CMK (cell line): ENCODE data around the gene FYTTD1.

Experiments
- DNase-seq: peaks from one replicate; pipeline ENCODE4 v3.0.0-alpha.2; 2010; ENCODE audit warnings: low read depth

Gene FYTTD1

DNA sequence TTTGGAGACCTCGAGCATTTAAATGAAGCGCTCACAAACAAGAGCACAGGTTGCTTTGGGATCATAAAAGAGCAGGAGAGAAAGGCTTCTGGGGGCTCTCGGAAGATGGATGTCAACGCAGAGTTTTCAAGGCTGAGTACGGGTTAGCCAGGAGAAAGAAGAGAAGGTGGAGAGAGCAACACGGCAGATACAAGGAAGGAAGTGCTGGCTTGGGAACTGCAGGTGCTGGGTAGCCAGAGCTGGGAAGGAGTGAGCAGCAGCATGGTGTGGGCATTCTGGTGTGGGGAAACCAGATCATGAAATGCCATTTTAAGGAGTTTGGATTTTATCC, 12.4 kb upstream of the FYTTD1 start:
- no peak for DNase-seq

DNA sequence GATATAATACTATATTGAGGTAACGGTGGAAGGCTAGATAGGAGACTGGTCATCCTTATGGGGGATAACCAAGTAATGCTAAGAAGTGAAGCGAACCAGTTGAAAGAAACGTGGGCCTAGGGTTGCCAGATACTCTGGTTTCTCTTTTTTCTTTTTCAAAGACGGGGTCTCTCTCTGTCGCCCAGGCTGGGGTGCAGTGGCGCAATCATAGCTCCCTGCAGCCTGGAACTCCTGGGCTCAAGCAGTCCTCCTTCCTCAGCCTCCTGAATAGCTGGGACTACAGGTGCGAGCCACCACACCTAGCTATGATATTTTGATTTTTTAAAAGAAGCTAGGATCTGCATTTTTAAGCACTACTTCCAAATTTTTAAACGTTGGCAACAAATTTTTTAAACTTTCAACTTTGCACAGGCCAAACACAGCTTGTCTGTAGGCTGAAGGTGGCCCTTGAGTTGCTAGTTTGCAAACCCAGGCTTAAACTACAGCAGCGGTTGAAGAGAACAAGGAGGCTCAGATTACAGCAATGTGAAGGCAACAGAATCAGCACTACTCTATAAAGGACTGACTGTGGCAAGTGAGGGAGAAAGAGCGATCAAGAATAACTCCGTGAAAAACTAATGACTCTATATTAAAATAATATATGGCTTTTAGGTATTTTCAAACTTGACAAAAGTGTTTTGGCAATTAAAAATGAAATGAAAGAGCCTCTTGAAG, 11.8 kb upstream of the FYTTD1 start:
- no peak for DNase-seq

DNA sequence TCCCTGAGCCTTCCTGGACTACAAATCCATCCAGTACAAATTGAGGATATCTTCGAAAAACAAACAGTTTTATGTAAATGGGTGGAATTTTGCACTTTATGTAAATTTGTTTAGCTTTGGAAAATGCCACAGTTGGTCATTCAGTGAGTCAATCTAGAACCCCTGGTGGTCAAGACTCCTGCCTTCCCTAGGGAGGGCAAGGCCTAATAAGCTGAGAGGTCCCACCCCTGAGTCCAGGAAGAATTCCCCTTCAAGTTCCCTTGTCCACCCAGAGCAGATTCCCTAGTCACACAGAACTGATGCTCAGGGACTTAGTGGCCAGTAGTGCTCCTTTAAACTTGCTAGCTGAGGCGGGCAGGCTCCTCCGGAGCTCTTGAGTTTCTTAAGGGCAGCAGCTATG, 6.9 kb upstream of the FYTTD1 start:
- no peak for DNase-seq

DNA sequence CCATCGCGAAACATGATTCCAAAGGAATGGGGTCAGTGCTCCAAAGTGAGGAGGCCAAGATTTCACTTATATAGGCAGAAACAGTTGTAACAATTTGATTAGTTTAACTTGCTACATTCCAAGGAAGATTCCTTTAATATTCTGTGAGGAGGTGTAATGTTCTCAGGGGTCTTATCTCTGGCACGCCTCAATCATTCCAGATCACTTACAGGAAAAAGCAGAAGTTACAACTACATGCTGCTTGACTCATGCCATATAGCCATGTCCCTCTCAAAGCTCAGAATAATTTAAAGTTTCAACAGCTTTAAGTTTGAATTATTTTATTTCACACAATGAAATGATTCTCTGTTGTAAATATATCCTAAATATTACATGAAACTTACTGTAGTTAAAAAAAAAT, 3.5 kb upstream of the FYTTD1 start:
- DNase-seq: no peak

DNA sequence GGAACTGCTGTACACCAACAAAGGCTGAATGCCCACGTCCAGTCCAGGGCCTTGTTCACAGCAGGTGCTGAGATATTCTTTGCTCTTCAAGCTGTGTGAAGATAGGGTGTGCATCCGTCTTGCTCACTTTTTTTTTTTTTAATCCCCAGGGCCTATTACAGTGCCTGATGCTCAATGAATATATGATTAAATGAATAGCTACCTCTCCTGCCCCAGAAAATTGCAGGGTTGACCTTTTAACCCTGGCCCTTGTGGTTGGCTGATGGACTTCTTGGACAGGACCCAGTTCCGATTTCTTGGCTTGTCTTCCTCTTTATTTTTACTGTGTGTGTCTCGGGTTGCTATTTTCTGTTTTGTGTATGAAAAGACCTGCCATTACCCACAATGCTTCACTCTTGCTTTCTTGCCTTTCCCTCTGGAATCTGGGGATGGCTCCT, 2.9 kb upstream of the FYTTD1 start:
- no peak for DNase-seq

DNA sequence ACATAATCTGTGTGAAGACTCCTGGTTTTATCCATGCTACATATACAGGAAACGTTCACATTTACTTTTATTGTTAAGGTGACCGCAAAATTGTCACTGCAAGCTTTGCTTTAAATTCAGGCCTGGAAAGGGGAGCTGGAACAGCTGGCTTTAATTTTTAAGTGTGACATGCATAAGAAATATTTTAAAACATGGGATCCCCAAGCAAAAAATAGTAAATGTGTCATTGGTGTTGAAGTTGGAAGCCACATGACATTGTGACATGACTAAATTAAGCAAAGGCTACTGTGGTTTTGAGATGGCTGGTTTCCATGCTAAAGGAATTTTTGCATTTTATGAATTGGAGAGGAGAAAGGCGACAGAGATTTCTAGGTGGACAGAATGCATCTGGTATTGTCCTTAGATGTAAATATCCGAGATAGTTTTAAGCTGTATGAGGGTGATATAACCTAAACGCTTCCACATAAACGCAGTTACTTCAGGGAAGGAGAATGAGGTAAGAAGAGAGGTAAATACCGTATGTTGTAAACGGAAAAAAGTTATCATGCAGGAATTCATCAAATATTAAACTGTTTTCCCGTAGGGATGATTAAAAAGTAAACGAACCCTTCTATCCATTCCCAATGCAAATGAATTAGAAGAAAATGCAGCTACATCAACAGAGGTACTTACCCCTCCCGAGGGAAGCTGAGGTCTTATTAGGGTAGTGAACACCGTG, 927 bp upstream of the FYTTD1 start:
- DNase-seq: no peak

DNA sequence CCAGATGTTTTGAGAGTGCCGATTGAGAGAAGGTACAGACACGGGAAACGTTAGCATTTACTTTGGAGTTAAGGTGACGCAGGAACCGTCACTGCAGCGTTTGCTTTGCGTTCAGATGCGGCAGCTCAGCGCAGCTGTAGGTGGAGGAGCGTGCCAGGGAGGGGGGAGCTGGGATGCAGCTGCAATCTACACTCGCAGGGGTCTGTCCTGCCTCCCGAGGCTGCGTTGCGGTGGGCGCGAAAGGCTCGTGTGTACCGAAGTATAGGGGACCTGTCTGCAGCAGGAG, 425 bp upstream of the FYTTD1 start:
- DNase-seq: no peak

DNA sequence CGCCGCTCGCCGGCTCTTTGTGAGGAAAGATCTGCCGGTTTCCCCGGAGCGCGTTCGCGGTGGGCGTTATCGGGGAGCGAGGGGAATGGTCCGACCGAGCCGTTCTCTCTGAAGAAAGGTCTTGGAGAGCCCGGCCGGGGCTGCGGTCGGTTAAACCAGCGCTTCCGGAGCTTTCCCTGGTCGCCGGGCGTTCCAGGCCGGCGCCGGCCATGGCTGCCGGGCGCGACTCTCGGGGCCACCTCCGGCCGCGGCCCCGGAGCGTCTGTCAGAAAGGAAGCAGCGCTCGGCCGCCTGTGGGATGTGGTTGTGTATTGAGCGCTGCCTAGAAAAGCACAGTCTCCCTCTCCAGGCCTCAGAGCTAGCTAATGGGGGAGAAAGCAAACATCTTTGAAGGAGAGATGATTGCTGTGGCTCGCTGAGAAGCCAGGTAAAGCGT, 731 bp downstream of the FYTTD1 start:
- no peak for DNase-seq

DNA sequence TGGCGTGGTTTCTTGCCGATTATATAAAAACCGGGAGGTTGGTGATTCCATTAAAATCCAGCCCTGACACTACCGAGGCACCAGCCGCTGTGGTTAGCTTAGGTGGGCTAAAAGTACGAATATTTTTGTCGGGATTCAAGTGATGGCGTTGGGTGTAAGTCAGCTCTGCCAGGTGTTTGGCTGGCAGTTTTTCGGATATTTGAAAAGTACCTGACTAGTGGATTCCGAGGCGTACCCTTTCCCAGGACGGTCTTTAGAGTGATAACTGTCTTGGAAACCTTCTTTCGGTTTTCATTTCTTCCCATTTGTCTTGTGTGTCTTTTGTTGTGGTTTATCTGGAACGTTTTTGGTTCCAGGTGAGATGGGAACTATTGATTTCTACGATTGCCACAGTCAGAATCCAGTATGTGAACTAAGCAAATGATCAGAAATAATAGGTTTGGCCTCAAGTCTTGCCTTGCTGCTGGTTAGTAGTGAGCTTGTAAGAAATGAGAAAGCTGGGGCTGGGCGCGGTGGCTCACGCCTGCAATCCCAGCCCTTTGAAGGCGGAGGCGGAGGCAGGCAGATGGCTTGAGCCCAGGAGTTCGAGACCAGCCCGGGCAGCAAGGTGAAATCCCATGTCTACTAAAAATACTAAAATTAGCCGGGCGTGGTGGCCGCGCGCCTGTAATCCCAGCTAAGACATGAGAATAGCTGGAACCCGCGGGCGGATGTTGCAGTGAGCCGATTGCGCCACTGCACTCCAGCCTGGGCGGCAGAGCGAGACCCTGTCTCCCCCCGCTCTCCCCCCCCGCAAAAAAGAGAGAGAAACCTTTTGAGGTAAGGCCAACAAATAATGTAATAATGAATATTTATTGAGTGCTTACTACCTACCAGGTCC, 1.4 kb downstream of the FYTTD1 start:
- DNase-seq: no peak

DNA sequence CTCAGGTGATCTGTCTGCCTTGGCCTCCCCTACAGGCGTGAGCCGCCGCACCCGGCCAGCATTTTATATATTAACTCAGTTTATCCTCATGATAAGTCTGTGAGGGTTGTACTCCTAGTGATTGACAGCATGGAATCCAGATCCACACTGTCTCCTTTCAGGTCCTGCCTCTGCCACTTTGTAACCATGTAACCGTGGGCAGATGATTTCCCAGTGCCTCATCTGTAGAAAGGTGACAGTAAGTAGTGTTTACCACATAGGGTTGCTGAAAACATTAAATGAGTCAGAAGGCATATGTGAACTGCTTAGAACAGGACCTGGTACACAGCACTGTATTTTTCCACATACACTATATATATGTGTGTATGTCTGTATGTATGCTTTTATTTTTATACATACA, 2.4 kb downstream of the FYTTD1 start:
- DNase-seq: no peak

DNA sequence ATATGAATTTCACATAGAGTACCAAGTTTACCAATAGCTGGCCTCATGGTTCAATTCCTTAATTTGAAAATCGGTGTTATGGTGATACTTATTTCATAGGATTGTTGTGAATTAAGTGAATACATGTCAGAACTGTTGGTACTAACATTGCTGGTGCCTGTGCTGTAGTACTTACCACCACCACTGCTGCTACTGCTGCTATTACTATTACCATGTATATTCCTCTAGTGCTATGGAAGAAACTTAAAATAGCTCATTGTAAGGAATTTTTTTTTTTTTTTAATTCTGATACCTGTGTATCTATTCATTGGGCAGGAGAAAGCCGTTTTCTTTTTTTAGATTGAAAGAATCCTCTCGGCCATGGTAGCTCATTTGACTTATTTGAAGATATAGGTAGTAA, 3.6 kb downstream of the FYTTD1 start:
- DNase-seq: no peak

DNA sequence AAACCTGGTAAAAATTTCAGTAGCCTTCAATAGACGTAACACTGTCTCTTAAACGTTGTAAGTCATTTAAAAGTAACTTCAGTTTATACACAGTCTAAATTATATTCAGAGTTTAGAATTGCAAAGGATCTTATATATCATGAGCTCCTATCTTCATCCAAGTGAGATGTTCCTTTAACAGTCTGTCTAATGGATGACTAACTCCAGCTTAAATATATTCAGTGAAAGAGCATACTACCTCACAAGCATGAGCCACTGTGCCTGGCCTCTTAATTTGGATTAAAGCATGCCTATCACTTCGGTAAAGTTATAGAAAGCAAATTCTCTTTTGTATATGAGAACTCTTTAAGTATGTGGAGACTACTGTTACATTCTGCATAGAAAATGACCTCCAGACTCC, 7.0 kb downstream of the FYTTD1 start:
- DNase-seq: no peak

DNA sequence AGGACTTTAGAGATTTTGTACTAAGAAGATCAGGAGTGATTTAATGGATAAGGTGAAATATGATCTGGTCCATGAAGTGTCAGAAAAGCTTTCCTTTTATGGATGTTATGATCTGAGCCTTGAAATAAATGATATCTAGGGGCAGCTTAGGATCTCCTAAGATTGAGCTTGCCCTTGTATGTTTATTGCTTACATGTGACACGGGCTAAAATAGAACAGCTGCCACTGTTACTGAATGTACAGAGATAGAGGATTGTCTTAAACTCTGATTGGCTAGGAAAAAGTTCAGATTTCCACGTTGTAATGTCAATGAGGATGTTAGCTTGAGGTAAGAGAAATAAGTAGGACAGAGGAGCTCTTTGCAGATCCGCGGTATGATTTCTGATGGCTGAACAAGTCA, 8.8 kb downstream of the FYTTD1 start:
- no peak for DNase-seq

DNA sequence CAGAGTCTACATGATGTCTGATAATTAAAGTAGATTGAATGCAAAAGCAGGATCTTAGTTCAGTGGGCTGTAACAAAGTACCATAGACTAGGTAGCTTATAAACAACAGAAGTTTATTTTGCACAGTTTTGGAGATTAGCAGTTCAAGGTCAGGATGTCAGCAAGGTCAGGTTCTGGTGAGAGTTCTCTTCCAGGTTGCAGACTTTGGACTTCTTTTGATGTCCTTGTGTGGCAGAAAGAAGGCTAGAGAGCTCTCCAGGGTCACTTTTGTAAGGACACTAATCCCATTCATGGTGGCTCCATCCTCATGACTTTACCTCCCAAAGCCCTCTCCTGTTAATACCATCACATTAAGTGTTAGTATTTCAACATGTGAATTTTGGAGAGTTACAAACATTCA, 12.1 kb downstream of the FYTTD1 start:
- DNase-seq: no peak

DNA sequence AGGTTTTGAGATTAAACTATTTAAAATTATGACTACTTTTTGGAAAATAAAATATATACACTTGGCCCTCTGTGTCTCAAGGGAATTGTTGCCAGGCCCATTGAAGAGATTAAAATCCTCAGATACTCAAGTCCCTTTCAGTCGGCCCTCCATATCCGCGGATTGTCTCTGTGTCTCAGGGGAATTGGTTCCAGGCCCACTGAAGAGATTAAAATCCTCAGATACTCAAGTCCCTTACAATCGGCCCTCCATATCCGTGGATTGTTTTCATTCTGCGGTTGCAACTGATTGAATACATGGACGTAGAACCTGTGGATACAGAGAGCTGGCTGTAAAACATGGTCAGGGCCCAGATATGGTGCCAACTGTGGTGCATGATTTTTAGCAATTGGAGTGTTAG, 25.6 kb downstream of the FYTTD1 start:
- DNase-seq: no peak

DNA sequence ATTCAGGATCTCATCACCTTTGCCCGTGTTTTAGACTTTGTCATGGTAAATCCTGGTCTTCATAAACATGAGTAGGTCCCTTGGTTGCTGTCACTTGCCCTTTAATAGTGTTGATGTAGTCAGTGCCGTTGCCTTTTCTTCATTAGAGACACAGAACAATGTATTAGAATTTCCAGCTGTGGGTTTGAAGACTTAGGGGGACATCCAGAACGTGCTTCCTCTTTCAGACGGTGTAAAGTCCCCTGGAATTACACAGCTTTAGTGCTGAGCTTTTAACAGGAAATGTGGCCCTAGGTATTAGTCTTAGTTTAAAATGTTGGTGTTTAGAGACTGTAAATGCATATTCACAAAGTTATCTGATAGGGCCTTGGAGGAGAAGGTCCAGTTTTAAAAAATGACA, 32.5 kb downstream of the FYTTD1 start:
- no peak for DNase-seq

DNA sequence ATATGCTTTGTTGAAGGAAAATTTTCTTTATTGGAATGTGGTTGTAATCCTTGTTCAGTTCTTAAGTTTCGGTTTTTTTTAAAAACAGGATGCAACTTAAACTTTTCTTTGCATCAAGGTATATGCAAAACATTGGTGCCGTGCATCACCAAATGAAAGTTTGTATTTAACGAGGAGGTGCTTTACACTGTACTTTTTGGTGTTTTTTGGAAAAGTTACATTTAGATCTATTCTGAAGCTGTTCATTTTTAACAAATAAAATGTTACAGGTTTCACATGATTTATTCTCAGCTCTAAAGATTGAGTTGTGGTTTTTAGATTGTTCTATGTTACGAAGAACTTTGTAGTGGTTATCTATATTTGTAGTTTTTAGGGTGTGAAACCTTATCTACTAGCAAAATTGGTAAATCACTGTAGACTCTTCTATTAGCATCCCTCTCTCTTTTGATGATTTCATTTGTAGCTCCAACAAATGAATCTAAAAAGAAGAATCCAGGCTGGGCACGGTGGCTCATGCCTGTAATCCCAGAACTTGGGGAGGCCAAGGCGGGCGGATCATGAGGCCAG, 34.4 kb downstream of the FYTTD1 start:
- DNase-seq: no peak

DNA sequence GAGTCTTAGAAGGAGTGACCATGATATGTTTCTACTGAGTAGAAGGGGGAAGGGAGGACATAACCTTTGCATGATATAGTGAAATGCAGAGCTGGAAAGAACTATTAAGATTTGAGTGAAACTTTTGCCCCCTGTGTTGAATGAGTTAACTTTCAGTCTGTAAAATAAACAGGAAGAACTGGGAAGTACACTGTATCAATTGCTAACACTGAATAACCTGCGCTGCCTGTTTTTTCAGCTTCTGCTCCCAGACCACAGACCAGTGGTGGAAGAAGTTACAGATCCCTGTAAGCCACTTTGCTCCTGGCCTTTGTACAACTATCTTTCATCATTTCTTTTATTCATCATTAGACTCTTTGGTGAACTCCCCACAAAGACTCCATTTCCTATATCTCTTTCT, 37.7 kb downstream of the FYTTD1 start:
- DNase-seq: no peak

DNA sequence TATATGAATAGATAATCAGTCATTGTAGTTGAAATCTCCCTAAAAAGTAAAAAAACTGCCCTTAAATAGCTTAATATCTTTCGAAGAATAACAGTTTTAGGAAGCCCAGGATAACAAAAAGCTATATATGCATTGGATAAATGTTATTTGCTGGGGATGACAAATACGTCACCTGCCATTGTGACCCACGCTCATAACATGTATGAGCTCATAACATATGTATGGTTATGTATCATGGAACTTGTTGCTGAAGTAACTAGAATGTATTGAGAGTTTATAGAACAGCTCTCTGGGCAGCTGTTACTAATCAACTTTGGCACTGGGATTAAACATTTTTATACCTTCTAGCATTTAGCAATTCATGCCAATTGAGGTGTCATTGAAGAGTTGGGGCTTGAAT, 39.6 kb downstream of the FYTTD1 start:
- no peak for DNase-seq

DNA sequence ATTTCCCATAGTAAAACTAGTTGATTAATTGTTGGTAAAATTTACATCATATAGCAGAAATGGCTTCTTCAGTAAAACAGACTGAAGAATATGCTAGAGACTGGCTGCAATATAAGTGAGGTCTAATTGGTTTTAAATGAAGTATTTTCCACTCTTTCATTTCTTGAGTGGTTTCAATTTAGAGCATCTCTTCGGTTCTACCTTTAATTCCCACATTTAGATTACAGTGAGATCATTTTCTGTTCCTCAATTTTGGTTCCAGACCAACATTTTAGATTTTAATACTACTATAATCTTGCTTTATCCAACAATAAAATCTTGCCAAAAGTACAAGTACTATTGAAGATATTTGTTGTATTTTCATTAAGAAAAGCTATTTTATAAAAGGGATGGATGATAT, 40.4 kb downstream of the FYTTD1 start:
- no peak for DNase-seq

DNA sequence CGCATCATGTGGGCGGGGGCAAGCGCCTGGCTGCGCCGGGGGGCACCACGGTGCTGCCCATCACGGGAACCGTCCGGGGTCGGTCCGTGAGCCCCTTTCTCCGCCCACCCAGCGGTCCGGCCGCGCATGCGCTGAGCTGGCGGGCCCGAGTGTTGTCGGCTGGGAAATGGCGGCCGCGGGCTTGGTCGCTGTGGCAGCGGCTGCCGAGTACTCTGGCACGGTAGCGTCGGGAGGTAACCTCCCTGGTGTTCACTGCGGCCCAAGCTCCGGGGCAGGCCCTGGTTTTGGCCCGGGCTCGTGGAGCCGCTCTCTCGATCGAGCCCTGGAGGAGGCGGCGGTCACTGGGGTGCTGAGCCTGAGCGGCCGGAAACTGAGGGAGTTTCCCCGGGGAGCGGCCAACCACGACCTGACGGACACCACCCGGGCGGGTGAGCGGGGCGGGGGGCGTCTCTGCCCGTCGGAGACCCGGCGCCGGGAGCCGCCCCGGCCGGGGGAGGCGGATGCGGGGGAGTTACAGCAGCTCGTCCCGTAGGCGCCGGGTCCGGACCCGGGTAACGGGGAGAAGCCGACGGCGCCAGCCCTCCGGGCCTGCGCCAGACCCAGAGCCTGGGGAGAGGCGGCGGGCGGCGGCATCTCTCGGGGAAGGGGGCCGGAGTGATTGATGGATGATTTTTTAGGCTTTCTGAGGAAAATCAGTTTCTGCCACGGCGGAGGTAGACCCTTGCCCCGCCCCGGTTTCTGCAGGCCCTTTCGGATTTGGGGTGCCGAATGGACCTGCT, 41.6 kb downstream of the FYTTD1 start, which contains the start of gene LRCH3:
Gene LRCH3 (plus strand): TSS at position 142 of the 779 bp plus-strand sequence. CDS start 25 bp downstream, at position 167.
- peak; percentile 29 for DNase-seq
